ENCODE results near the gene KIAA0753.

The KIAA0753 gene

GRCh38 chr17:6536566-6537065 is 103.9 kb downstream of the KIAA0753 start:
- TF ChIP-seq TAF1 (IDR thresholded peaks at IDR 0.05; ENCODE audit: low read depth): no peak

- TF ChIP-seq FOXM1 (IDR thresholded peaks at IDR 0.05; ENCODE audit: borderline replicate concordance, low read depth) (no peak), YY1 (IDR thresholded peaks at IDR 0.05; ENCODE audit: low read depth) (no peak), EGR1 (IDR thresholded peaks at IDR 0.05) (no peak), TCF12 (IDR thresholded peaks at IDR 0.05; ENCODE audit: low read depth) (no peak)
Measured at GRCh38 chr17:6536053-6536452, 104.5 kb downstream of the KIAA0753 start.

GRCh38 chr17:6534846-6535514 is 105.5 kb downstream of the KIAA0753 start:
- TF ChIP-seq FOXM1 (IDR thresholded peaks at IDR 0.05; ENCODE audit: borderline replicate concordance, low read depth) (no peak), TCF12 (IDR thresholded peaks at IDR 0.05; ENCODE audit: low read depth) (no peak), REST (IDR thresholded peaks at IDR 0.05; ENCODE audit: low read depth) (no peak), EP300 (IDR thresholded peaks at IDR 0.05; ENCODE audit: borderline replicate concordance) (no peak), CEBPB (IDR thresholded peaks at IDR 0.05) (no peak), NFIC (IDR thresholded peaks at IDR 0.05) (no peak), YY1 (IDR thresholded peaks at IDR 0.05; ENCODE audit: low read depth) (no peak), CREB1 (IDR thresholded peaks at IDR 0.05; ENCODE audit: low read depth) (no peak), ZBTB7A (IDR thresholded peaks at IDR 0.05; ENCODE audit: low read depth) (no peak), EGR1 (IDR thresholded peaks at IDR 0.05) (no peak), USF1 (IDR thresholded peaks at IDR 0.05) (no peak)

- no peak for TF ChIP-seq CREB1 (IDR thresholded peaks at IDR 0.05; ENCODE audit: low read depth)
- no peak for TF ChIP-seq RAD21 (IDR thresholded peaks at IDR 0.05; ENCODE audit: low read depth)
- no peak for TF ChIP-seq USF1 (IDR thresholded peaks at IDR 0.05)
- no peak for TF ChIP-seq NFIC (IDR thresholded peaks at IDR 0.05)
- no peak for TF ChIP-seq TEAD4 (IDR thresholded peaks at IDR 0.05)
- no peak for TF ChIP-seq REST (IDR thresholded peaks at IDR 0.05; ENCODE audit: low read depth)
- no peak for TF ChIP-seq TCF12 (IDR thresholded peaks at IDR 0.05; ENCODE audit: low read depth)
- no peak for TF ChIP-seq FOXM1 (IDR thresholded peaks at IDR 0.05; ENCODE audit: borderline replicate concordance, low read depth)
- TF ChIP-seq MAX (IDR thresholded peaks at IDR 0.05): no peak
- TF ChIP-seq CEBPB (IDR thresholded peaks at IDR 0.05): no peak
- TF ChIP-seq EGR1 (IDR thresholded peaks at IDR 0.05): no peak
- TF ChIP-seq EP300 (IDR thresholded peaks at IDR 0.05; ENCODE audit: borderline replicate concordance): no peak
Measured at GRCh38 chr17:6532441-6532885, 108.0 kb downstream of the KIAA0753 start.

GRCh38 chr17:6531575-6531974 is 108.9 kb downstream of the KIAA0753 start:
- TF ChIP-seq FOXM1 (IDR thresholded peaks at IDR 0.05; ENCODE audit: borderline replicate concordance, low read depth) (no peak), ZBTB7A (IDR thresholded peaks at IDR 0.05; ENCODE audit: low read depth) (no peak), CEBPB (IDR thresholded peaks at IDR 0.05) (no peak), TAF1 (IDR thresholded peaks at IDR 0.05; ENCODE audit: low read depth) (no peak), TCF12 (IDR thresholded peaks at IDR 0.05; ENCODE audit: low read depth) (no peak), REST (IDR thresholded peaks at IDR 0.05; ENCODE audit: low read depth) (no peak), MAX (IDR thresholded peaks at IDR 0.05) (no peak), USF1 (IDR thresholded peaks at IDR 0.05) (no peak), RAD21 (IDR thresholded peaks at IDR 0.05; ENCODE audit: low read depth) (no peak), TEAD4 (IDR thresholded peaks at IDR 0.05) (no peak), CREB1 (IDR thresholded peaks at IDR 0.05; ENCODE audit: low read depth) (no peak), YY1 (IDR thresholded peaks at IDR 0.05; ENCODE audit: low read depth) (no peak), NFIC (IDR thresholded peaks at IDR 0.05) (no peak), EGR1 (IDR thresholded peaks at IDR 0.05) (no peak), EP300 (IDR thresholded peaks at IDR 0.05; ENCODE audit: borderline replicate concordance) (no peak)
